ENCODE data around the gene COL9A3. TPM values are rescaled to one million over a fixed set of nuclear protein-coding genes. Genes with fewer than 3 reads are reported as not detected.

The COL9A3 gene
- total RNA-seq, 4 donors from 2014 or later, result 2.2 to 2.3 TPM; not detected in 2

- WGBS, 2 donors, result 79 to 84% methylated on average over 3 to 5 of the region's 5 CpGs
- H3K27me3 ChIP-seq, result peaks cover 0 to 27% (median 0%) of the 10 kb centered on the region in 4 donors
- H3K36me3 ChIP-seq, result no peaks in the 10 kb centered on the region
- no peaks in the 10 kb centered on the region for H3K9me3 ChIP-seq
- DNase-seq, result no peak
- TF ChIP-seq CTCF (IDR thresholded peaks at IDR 0.05), result no peak
- TF ChIP-seq POLR2A (IDR thresholded peaks at IDR 0.05), result no peak
- no peak overlapping the region for H3K4me3 ChIP-seq
- H3K27ac ChIP-seq, result no peak overlapping the region
- H3K4me1 ChIP-seq, result peaks cover 0 to 7% (median 3%) of the 10 kb centered on the region in 3 donors
- intact Hi-C loops (cut with DNase I), result loop anchor here (5.0 to 10.0 kb wide), 2 partner anchors 111 to 293 kb away; no protein-coding TSS in a partner anchor
Observed at GRCh38 chr20:62787866-62788265, 29.0 kb upstream of the COL9A3 start.

- no peaks in the 10 kb centered on the region for H3K9me3 ChIP-seq
- no peak overlapping the region for H3K4me3 ChIP-seq
- peaks cover 1 to 12% (median 3%) of the 10 kb centered on the region in 3 donors for H3K4me1 ChIP-seq
- no peaks in the 10 kb centered on the region for H3K36me3 ChIP-seq
- TF ChIP-seq CTCF (IDR thresholded peaks at IDR 0.05), result no peak
- TF ChIP-seq POLR2A (IDR thresholded peaks at IDR 0.05), result no peak
- WGBS, 2 donors, result 57 to 65% methylated on average over 6 to 10 of the region's 15 CpGs
- H3K27ac ChIP-seq, result no peak overlapping the region
- DNase-seq, result no peak
- intact Hi-C loops (cut with DNase I), result loop anchor here (5.0 to 10.0 kb wide), 2 partner anchors 111 to 294 kb away; no protein-coding TSS in a partner anchor
- peaks cover 0 to 27% (median 0%) of the 10 kb centered on the region in 4 donors for H3K27me3 ChIP-seq
Observed at GRCh38 chr20:62788607-62789006, 28.2 kb upstream of the COL9A3 start.

- intact Hi-C loops (cut with DNase I), result no loop called here
- H3K4me1 ChIP-seq, result peaks cover 3 to 25% (median 5%) of the 10 kb centered on the region in 3 donors
- no peak for DNase-seq
Observed at GRCh38 chr20:62790075-62790474, 26.8 kb upstream of the COL9A3 start.

DNA sequence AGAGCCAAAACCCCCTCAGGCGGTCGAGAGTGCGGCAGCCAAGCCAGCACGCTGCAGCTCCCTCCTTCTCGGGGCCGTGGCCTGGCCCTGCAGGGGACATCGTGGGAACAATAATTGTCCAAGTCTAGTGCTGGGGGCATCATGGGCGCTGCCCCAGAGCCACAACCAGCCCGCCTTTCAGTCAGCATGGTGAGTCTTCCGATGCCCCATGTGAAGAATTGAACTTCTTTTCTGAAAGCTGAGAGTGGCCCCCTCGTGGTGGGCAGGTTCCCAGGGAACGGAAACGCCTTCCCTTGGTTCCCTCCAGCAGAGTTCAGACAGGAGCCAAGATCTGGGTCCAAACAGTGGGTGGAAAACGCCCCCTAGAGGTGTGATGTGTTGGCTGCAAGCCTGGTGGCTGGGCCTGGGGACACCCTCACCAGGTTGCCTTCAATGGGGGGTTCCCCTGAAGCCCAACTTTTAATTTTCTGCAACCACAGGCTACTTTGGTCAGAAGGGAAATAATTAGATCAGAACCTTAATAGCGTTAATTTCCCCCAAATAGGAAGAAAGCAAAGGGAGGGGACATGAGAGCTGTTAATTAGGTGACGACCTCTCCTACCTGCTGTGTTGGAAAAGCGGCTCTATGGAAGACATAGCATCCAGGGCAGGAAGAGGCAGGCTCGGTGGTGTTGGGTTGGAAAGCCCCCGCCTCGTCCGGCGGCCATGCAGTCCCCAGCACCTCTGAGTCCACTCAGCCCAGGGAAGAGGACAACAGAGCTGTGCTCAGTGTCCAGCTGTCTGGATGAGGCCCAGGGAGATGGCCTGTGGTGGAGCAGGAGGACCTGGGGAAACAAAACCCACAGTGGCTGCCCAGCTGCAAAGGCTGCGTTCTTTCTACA lies 25.3 kb upstream of the COL9A3 start:
- 25 to 32% methylated on average over 16 to 19 of the region's 23 CpGs for WGBS, 2 donors
- Histone ChIP-seq H3K9me3 (no peaks in the 10 kb centered on the region), H3K27me3 (peaks cover 0 to 3% (median 0%) of the 10 kb centered on the region in 4 donors), H3K27ac (no peak overlapping the region), H3K4me1 (peaks cover 3 to 36% (median 5%) of the 10 kb centered on the region in 3 donors), H3K36me3 (no peaks in the 10 kb centered on the region), H3K4me3 (no peak overlapping the region)
- intact Hi-C loops (cut with DNase I), result no loop called here
- no peak for DNase-seq
- peak; percentile 77 to 94 (median 89) for TF ChIP-seq CTCF (IDR thresholded peaks at IDR 0.05)
- TF ChIP-seq POLR2A (IDR thresholded peaks at IDR 0.05), result no peak

More at GRCh38 chr20:62790075-62790474, 26.8 kb upstream of the COL9A3 start:
- no peak for TF ChIP-seq CTCF (IDR thresholded peaks at IDR 0.05)
- no peak for TF ChIP-seq POLR2A (IDR thresholded peaks at IDR 0.05)
- H3K27ac ChIP-seq, result no peak overlapping the region
- H3K36me3 ChIP-seq, result no peaks in the 10 kb centered on the region
- H3K27me3 ChIP-seq, result peaks cover 0 to 17% (median 0%) of the 10 kb centered on the region in 4 donors
- H3K4me3 ChIP-seq, result no peak overlapping the region
- no peaks in the 10 kb centered on the region for H3K9me3 ChIP-seq
- WGBS, 2 donors, result 81 to 92% methylated on average over 8 to 9 of the region's 12 CpGs
